Thyroid gland (tissue), 4 donors: ENCODE measurements around the gene NHERF2.

ENCODE experiments used
- POLR2A ChIP-seq, 2 donors: fragments of 450-650 bp; IDR thresholded peaks; one replicate each; pipeline ENCODE4 v1.6.1; 2017; ENCODE audit warnings: antibody characterized with exemption in 2 of 2, mild to moderate bottlenecking in 2 of 2, moderate library complexity in 1 of 2
- TF ChIP-seq, protein P1 (sequence below), 6 experiments: fragments of 200-600 bp in 3 of 6; fragments of 450-650 bp in 3 of 6; sonication (generic) in 3 of 6; IDR thresholded peaks; one replicate each; pipeline ENCODE4 v1.5.1; 2016 to 2019; ENCODE audit warnings: antibody characterized with exemption in 6 of 6, mild to moderate bottlenecking in 2 of 6, inconsistent platforms in 1 of 6, moderate library complexity in 1 of 6

- TF ChIP-seq, protein P1, sequence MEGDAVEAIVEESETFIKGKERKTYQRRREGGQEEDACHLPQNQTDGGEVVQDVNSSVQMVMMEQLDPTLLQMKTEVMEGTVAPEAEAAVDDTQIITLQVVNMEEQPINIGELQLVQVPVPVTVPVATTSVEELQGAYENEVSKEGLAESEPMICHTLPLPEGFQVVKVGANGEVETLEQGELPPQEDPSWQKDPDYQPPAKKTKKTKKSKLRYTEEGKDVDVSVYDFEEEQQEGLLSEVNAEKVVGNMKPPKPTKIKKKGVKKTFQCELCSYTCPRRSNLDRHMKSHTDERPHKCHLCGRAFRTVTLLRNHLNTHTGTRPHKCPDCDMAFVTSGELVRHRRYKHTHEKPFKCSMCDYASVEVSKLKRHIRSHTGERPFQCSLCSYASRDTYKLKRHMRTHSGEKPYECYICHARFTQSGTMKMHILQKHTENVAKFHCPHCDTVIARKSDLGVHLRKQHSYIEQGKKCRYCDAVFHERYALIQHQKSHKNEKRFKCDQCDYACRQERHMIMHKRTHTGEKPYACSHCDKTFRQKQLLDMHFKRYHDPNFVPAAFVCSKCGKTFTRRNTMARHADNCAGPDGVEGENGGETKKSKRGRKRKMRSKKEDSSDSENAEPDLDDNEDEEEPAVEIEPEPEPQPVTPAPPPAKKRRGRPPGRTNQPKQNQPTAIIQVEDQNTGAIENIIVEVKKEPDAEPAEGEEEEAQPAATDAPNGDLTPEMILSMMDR (IDR thresholded peaks at IDR 0.05): no peak
- no peak for TF ChIP-seq POLR2A (IDR thresholded peaks at IDR 0.05)
Observed at GRCh38 chr16:2038382-2039231, 11.9 kb downstream of the NHERF2 start.
